Measurements from ENCODE around the gene CADM2. TPM values are rescaled to one million over a fixed set of nuclear protein-coding genes. Genes with fewer than 3 reads are reported as not detected.

Gene CADM2
- total RNA-seq, 4 donors from 2014 or later = 0.13 to 4.3 (median 4.1) TPM

DNA sequence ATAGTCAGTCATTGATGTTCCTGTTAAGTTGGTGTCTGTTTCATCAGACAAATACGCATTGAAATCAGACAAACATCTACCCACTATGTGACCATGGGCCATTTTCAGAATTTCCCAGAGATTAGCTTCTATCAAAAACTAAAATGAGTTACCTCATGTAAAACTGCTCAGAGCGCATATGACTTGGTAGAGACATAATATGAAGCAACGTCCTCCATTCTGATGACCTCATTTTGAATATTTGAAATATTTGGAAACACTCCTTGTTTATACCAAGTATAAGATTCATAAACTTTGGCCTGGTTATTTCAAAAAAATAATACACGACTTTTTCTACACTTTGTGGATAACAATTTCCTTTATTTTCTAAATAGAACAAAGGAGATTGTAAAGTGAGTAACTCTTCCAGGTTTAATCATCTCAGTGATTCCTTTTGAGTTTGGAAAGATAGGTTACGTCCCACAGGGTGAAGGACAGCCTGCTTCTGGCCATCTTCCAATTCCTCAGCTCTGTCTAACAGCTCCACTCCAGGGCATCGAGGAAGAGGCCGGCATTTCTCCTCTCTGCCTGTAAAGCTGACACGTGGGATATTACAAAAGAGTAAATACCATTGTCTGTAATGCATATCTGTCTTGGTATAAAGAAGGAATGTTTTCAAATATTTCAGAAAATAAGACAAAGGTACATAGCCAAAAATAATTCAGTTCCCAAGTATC lies 122.6 kb downstream of the CADM2 start:
- H3K27me3 ChIP-seq = no peaks in the 10 kb centered on the region
- no peaks in the 10 kb centered on the region for H3K9me3 ChIP-seq
- no peaks in the 10 kb centered on the region for H3K36me3 ChIP-seq
- TF ChIP-seq CTCF (IDR thresholded peaks at IDR 0.05) = no peak
- TF ChIP-seq POLR2A (IDR thresholded peaks at IDR 0.05) = no peak
- no peak overlapping the region for H3K27ac ChIP-seq
- no peak overlapping the region for H3K4me3 ChIP-seq (replicated peaks in 1 of 3)
- no peaks in the 10 kb centered on the region for H3K4me1 ChIP-seq
- WGBS, 2 donors = 46 to 47% methylated on average over 8 of the region's 8 CpGs
- DNase-seq = peak; percentile 17 to 34
- intact Hi-C loops (cut with DNase I) = no loop called here

GRCh38 chr3:85090495-85090894 lies 131.7 kb downstream of the CADM2 start:
- H3K36me3 ChIP-seq = no peaks in the 10 kb centered on the region
- no peak overlapping the region for H3K4me3 ChIP-seq (replicated peaks in 1 of 3)
- no peak for DNase-seq
- no peaks in the 10 kb centered on the region for H3K27me3 ChIP-seq
- intact Hi-C loops (cut with DNase I) = no loop called here
- no peaks in the 10 kb centered on the region for H3K4me1 ChIP-seq
- no peaks in the 10 kb centered on the region for H3K9me3 ChIP-seq
- TF ChIP-seq CTCF (IDR thresholded peaks at IDR 0.05) (no peak), POLR2A (IDR thresholded peaks at IDR 0.05) (no peak)
- WGBS, 2 donors = 92 to 94% methylated on average over 6 of the region's 6 CpGs
- H3K27ac ChIP-seq = no peak overlapping the region

DNA sequence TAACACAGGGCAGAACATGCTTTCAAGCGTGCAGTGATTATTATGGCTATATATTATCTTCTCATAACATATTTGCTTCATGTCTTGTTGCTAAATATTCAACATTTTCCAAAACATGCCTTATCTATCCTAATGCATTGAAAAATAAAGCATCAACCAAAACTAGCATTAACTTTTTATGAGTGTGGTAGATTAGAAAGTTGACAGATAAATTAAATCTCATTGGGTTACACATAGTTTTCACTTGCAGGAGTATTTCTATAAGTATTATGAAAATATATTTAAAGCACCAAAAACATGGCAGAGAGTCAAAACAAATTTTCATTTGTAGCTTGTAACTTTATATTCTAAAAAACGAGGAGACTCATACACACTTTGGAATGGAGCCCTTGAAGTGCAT lies 141.5 kb downstream of the CADM2 start:
- intact Hi-C loops (cut with DNase I) = no loop called here
- no peaks in the 10 kb centered on the region for H3K4me1 ChIP-seq
- no peak overlapping the region for H3K27ac ChIP-seq
- no peak overlapping the region for H3K4me3 ChIP-seq (replicated peaks in 1 of 3)
- H3K27me3 ChIP-seq = no peaks in the 10 kb centered on the region
- WGBS, 2 donors = 69 to 74% methylated on average over 2 of the region's 2 CpGs
- H3K36me3 ChIP-seq = no peaks in the 10 kb centered on the region
- no peak for DNase-seq
- TF ChIP-seq POLR2A (IDR thresholded peaks at IDR 0.05) (no peak), CTCF (IDR thresholded peaks at IDR 0.05) (no peak)
- no peaks in the 10 kb centered on the region for H3K9me3 ChIP-seq

- no peak for TF ChIP-seq POLR2A (IDR thresholded peaks at IDR 0.05)
- no peak for TF ChIP-seq CTCF (IDR thresholded peaks at IDR 0.05)
- DNase-seq = no peak
- no peaks in the 10 kb centered on the region for H3K36me3 ChIP-seq
- no peak overlapping the region for H3K27ac ChIP-seq
- 62 to 71% methylated on average over 1 of the region's 1 CpG for WGBS, 2 donors
- H3K4me3 ChIP-seq (replicated peaks in 1 of 3) = no peak overlapping the region
- no peaks in the 10 kb centered on the region for H3K9me3 ChIP-seq
- no peaks in the 10 kb centered on the region for H3K27me3 ChIP-seq
- H3K4me1 ChIP-seq = no peaks in the 10 kb centered on the region
- intact Hi-C loops (cut with DNase I) = no loop called here
These were observed 144.0 kb downstream of the CADM2 start for GRCh38 chr3:85102781-85103180.

GRCh38 chr3:85110393-85110792 lies 151.6 kb downstream of the CADM2 start:
- H3K9me3 ChIP-seq = no peaks in the 10 kb centered on the region
- no peaks in the 10 kb centered on the region for H3K27me3 ChIP-seq
- no peak overlapping the region for H3K27ac ChIP-seq
- no peaks in the 10 kb centered on the region for H3K4me1 ChIP-seq
- no peak for DNase-seq
- no peak overlapping the region for H3K4me3 ChIP-seq (replicated peaks in 1 of 3)
- no peaks in the 10 kb centered on the region for H3K36me3 ChIP-seq
- intact Hi-C loops (cut with DNase I) = no loop called here
- TF ChIP-seq POLR2A (IDR thresholded peaks at IDR 0.05) (no peak), CTCF (IDR thresholded peaks at IDR 0.05) (no peak)
- 63 to 78% methylated on average over 2 of the region's 2 CpGs for WGBS, 2 donors

All from thyroid gland (tissue), 4 donors.